ENCODE data around the gene PPP1R12C.

DNA sequence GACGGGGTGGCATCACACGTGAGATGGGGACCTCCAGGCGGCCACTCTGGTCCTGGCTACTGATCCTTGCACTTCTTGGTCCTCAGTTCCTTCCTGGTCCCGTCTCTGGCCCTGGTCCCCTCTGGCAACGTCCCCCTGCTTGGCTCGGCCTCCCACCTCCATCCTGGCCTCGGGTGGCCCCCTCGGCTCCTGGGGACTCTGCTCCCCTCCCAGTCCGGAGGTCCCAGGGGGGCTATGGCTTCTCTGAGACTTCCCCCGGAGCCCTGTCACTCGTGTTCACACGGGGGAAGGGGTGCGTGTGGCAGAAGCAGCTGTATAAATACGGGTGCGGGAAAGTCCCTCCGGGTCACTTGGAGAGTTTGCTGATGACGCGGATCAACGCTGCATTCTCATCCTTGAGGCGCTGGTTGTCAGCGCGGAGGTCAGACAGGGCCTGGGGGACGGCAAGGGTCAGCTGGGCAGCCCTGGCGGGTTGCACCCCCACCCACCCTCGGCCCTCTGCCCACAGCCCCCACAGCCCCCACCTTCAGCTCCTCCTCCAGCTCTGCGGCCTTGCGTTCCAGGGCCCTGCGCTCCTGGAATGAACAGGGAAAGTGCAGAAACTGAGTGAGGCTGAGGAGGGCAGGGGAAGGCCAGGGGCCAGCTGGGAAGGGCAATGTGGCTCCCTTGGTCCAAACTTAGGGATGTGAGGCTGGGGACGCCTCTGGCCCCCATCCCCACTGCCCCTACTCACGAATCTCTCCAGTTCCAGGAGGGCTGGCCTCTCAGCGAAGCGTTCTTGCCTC is 26.1 kb downstream of the PPP1R12C start:
- no peak for TF ChIP-seq EP300 (IDR thresholded peaks at IDR 0.05; ENCODE audit: low read depth)
- TF ChIP-seq, protein P1, sequence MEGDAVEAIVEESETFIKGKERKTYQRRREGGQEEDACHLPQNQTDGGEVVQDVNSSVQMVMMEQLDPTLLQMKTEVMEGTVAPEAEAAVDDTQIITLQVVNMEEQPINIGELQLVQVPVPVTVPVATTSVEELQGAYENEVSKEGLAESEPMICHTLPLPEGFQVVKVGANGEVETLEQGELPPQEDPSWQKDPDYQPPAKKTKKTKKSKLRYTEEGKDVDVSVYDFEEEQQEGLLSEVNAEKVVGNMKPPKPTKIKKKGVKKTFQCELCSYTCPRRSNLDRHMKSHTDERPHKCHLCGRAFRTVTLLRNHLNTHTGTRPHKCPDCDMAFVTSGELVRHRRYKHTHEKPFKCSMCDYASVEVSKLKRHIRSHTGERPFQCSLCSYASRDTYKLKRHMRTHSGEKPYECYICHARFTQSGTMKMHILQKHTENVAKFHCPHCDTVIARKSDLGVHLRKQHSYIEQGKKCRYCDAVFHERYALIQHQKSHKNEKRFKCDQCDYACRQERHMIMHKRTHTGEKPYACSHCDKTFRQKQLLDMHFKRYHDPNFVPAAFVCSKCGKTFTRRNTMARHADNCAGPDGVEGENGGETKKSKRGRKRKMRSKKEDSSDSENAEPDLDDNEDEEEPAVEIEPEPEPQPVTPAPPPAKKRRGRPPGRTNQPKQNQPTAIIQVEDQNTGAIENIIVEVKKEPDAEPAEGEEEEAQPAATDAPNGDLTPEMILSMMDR (IDR thresholded peaks at IDR 0.05): no peak

Measured in transverse colon (tissue), 3 donors.